Measurements from ENCODE around the gene LRRC4C.

DNA sequence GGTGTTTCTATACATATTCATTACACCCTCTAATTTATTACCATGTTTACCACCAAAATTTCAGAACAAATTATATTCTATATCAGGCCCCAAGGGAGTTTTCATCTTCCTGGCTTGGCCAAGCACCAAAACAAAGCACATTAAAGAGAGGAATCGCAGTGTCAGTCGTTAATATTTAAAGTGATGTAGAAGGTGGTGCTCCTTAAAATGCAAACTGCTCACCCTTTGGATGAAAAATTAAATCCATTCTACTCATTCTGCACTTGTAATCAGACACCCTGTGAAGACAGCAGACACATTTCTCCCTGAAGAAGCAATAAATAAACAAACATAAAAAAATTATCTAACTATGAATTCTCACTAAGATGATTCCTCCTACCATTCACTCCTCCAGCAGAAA lies 113.4 kb downstream of the LRRC4C start:
- TF ChIP-seq, protein P1, sequence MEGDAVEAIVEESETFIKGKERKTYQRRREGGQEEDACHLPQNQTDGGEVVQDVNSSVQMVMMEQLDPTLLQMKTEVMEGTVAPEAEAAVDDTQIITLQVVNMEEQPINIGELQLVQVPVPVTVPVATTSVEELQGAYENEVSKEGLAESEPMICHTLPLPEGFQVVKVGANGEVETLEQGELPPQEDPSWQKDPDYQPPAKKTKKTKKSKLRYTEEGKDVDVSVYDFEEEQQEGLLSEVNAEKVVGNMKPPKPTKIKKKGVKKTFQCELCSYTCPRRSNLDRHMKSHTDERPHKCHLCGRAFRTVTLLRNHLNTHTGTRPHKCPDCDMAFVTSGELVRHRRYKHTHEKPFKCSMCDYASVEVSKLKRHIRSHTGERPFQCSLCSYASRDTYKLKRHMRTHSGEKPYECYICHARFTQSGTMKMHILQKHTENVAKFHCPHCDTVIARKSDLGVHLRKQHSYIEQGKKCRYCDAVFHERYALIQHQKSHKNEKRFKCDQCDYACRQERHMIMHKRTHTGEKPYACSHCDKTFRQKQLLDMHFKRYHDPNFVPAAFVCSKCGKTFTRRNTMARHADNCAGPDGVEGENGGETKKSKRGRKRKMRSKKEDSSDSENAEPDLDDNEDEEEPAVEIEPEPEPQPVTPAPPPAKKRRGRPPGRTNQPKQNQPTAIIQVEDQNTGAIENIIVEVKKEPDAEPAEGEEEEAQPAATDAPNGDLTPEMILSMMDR (IDR thresholded peaks at IDR 0.05), result no peak
- TF ChIP-seq POLR2A (IDR thresholded peaks at IDR 0.05), result no peak
